GM18526 (cell line): Measurements from ENCODE around the gene SUSD6.

Experiments used
- POLR2A ChIP-seq: IDR thresholded peaks from 3 replicates; pipeline ENCODE4 v1.6.1; 2011; ENCODE audit not compliant: insufficient read length; ENCODE audit errors: extremely low read depth

Gene SUSD6

GRCh38 chr14:69652942-69653684, 41.7 kb downstream of the SUSD6 start:
- TF ChIP-seq POLR2A: no peak

GRCh38 chr14:69654116-69654515, 42.7 kb downstream of the SUSD6 start:
- no peak for TF ChIP-seq POLR2A

GRCh38 chr14:69657950-69658355, 46.6 kb downstream of the SUSD6 start:
- no peak for TF ChIP-seq POLR2A

GRCh38 chr14:69658664-69659261, 47.4 kb downstream of the SUSD6 start:
- no peak for TF ChIP-seq POLR2A

GRCh38 chr14:69660344-69661193, 49.2 kb downstream of the SUSD6 start:
- no peak for TF ChIP-seq POLR2A

- TF ChIP-seq POLR2A: no peak
These were observed 49.8 kb downstream of the SUSD6 start for GRCh38 chr14:69661194-69661537.

GRCh38 chr14:69662636-69663299, 51.4 kb downstream of the SUSD6 start:
- TF ChIP-seq POLR2A: no peak

- TF ChIP-seq POLR2A: no peak
These were observed 51.9 kb downstream of the SUSD6 start for GRCh38 chr14:69663300-69663643.

GRCh38 chr14:69664265-69664664, 52.9 kb downstream of the SUSD6 start:
- no peak for TF ChIP-seq POLR2A

- TF ChIP-seq POLR2A: no peak
These were observed 53.6 kb downstream of the SUSD6 start for GRCh38 chr14:69664865-69665526.

GRCh38 chr14:69665631-69666030, 54.2 kb downstream of the SUSD6 start:
- no peak for TF ChIP-seq POLR2A

GRCh38 chr14:69666112-69666511, 54.7 kb downstream of the SUSD6 start:
- TF ChIP-seq POLR2A: no peak

GRCh38 chr14:69666690-69667211, 55.4 kb downstream of the SUSD6 start:
- no peak for TF ChIP-seq POLR2A

GRCh38 chr14:69667938-69668335, 56.5 kb downstream of the SUSD6 start:
- TF ChIP-seq POLR2A: no peak

- TF ChIP-seq POLR2A: no peak
These were observed 58.0 kb downstream of the SUSD6 start for GRCh38 chr14:69669375-69669774.
